Spinal cord (tissue), 10 donors: Measurements from ENCODE around the gene RUVBL1. TPM values are rescaled to one million over a fixed set of nuclear protein-coding genes. Genes with fewer than 3 reads are reported as not detected.

ENCODE experiments used
- DNase-seq, 6 donors: peaks; one replicate each; pipeline versions ENCODE4 v3.0.0 to v3.0.0-alpha.2; 2013 to 2015; ENCODE audit warnings: low spot score in 6 of 6, low read depth in 4 of 6
- H3K27ac ChIP-seq: one replicate; pipeline ENCODE4 v1.5.1; 2013; ENCODE audit warnings: low read depth, low read length, control low read depth
- H3K27me3 ChIP-seq: one replicate; pipeline ENCODE4 v1.6.1; 2013; ENCODE audit warnings: low read length; ENCODE audit not compliant: control insufficient read depth, insufficient read depth
- H3K36me3 ChIP-seq: one replicate; pipeline ENCODE4 v1.6.1; 2013; ENCODE audit warnings: low read length; ENCODE audit not compliant: control insufficient read depth, insufficient read depth
- H3K4me1 ChIP-seq: one replicate; pipeline ENCODE4 v1.6.1; 2013; ENCODE audit warnings: low read length; ENCODE audit not compliant: control insufficient read depth, insufficient read depth
- H3K4me3 ChIP-seq: one replicate; pipeline ENCODE4 v1.5.1; 2013; ENCODE audit warnings: low read depth, low read length, control low read depth
- H3K9me3 ChIP-seq: one replicate; pipeline ENCODE4 v1.6.1; 2013; ENCODE audit warnings: low read length; ENCODE audit not compliant: control insufficient read depth, insufficient read depth
- WGBS: methylation state at CpG from one replicate; pipeline ENCODE4 v1.1.5; 2013; ENCODE audit warnings: missing lambda C conversion rate; ENCODE audit not compliant: insufficient coverage; 5-methylcytosine and 5-hydroxymethylcytosine counted together
- polyA plus RNA-seq, 2 donors: library from polyadenylated mRNA; unstranded; fragments of 120-200 nt; gene quantifications; one replicate each; pipeline ENCODE4 v1.2.1, GENCODE V29; 2013; ENCODE audit not compliant: insufficient read length in 2 of 2
- total RNA-seq, 2 donors: library from RNA; depleted of rRNA in 1 of 2; stranded (reverse); fragments of 120-200 nt in 1 of 2; fragments of >200 nt in 1 of 2; gene quantifications; one replicate each; pipeline versions ENCODE4 v1.2.3 to v1.2.4, GENCODE V29; 2013 to 2014
- donor health status: healthy.

RUVBL1 gene
- total and polyA plus RNA-seq, 4 donors = 37.0 to 58.6 (median 47.8) TPM

DNA sequence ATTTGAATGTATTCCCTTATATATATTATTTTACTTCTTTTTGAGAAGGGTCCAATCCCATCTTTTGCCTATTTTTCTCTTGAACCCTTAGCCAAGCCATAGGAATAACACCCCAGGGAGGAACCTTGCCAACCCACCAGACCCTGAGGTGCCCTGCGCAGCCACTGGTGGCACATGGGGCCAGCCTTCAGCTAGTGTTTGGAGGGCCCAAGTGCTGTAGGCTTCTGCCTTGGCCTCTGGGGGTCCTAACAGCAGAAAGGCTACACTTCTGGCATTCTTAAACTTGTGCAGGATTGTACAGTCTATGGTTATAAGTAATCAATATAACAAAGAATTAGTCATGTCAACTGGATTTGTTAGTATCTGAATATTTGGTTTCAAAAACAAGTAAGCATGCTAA lies 34.5 kb downstream of the RUVBL1 start:
- H3K36me3 ChIP-seq = peaks cover 33% of the 10 kb centered on the region
- H3K9me3 ChIP-seq = no peaks in the 10 kb centered on the region
- peaks cover 9% of the 10 kb centered on the region for H3K4me1 ChIP-seq
- H3K4me3 ChIP-seq = no peak overlapping the region
- 100% methylated on average over 1 of the region's 1 CpG for WGBS
- H3K27me3 ChIP-seq = no peaks in the 10 kb centered on the region
- H3K27ac ChIP-seq = no peak overlapping the region
- DNase-seq = no peak

DNA sequence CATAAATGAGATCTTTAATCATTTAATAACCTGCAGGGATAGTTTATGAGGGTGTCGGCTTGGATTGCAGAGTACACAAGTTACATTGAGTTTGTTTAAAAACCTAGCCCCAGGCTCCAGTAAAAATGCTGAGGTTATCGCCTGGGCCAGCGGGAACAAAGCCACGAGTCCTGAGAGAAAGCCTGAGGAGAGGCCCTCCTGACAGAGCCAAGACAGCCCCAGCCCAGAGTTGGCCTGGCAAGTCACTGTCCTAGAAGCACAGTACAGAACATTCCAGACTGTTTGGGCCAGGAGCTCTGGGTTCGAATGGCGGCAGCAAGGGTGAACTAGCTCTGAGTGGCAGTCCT lies 39.0 kb downstream of the RUVBL1 start:
- no peak overlapping the region for H3K27ac ChIP-seq
- peaks cover 56% of the 10 kb centered on the region for H3K36me3 ChIP-seq
- peaks cover 9% of the 10 kb centered on the region for H3K4me1 ChIP-seq
- no peaks in the 10 kb centered on the region for H3K9me3 ChIP-seq
- H3K4me3 ChIP-seq = no peak overlapping the region
- no peaks in the 10 kb centered on the region for H3K27me3 ChIP-seq
- 90% methylated on average over 4 of the region's 6 CpGs for WGBS
- DNase-seq = no peak

DNA sequence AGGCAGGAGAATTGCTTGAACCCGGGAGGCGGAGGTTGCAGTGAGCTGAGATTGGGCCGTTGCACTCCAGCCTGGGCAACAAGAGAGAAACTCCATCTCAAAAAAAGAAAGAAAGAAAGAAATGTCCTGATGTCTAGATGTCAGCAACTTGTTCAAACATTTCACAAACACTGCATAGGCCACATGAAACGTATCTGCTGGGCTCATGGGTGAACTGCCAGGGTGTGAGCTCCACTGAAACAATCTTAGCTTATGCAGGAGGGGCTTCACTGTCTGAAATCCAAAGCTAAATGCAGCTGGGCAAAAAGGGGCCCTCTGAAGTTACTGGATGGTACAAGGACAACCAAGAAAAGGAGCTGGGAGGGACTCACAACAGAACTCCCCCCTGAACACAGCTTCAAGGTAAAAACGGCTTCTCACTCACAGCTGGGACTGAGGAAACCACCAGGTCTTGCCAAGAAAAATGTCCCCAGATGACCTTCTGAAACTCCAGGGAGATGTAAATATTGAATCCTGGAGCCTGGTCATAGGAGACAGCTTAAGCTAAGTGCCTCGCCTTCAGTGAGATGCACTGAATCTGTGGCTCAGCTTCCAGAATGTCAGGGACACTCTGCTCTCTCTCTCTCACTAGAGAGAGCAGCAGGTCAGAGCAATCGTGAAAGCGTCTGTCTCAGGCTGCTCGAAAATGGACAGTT lies 39.5 kb downstream of the RUVBL1 start:
- 76% methylated on average over 3 of the region's 9 CpGs for WGBS
- peaks cover 61% of the 10 kb centered on the region for H3K36me3 ChIP-seq
- H3K27me3 ChIP-seq = no peaks in the 10 kb centered on the region
- H3K27ac ChIP-seq = no peak overlapping the region
- H3K4me1 ChIP-seq = peaks cover 9% of the 10 kb centered on the region
- H3K4me3 ChIP-seq = no peak overlapping the region
- no peaks in the 10 kb centered on the region for H3K9me3 ChIP-seq
- peak in 1 of 6 donors; percentile 38 for DNase-seq

DNA sequence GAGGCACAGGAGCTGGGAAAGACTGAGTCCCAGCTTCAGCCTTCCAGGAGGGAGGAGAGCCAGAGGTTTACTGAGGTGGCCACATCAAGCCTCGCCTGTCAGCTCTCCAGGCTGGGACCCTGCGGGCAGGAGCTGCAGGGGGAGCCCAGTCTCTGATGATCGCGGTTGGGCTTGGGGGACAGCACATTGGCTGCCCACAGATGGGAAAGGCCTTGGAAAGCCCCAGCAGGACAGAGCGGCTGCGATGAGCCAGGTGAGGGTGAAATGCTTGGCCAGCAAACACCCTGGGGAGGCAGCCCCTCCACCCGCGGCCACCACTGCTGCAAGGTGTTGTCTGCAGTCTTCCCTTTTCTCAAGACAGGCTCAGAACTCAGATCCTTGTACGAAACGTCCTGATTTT lies 40.2 kb downstream of the RUVBL1 start:
- DNase-seq = no peak
- H3K9me3 ChIP-seq = no peaks in the 10 kb centered on the region
- 82% methylated on average over 10 of the region's 10 CpGs for WGBS
- H3K4me3 ChIP-seq = no peak overlapping the region
- no peak overlapping the region for H3K27ac ChIP-seq
- no peaks in the 10 kb centered on the region for H3K27me3 ChIP-seq
- peaks cover 9% of the 10 kb centered on the region for H3K4me1 ChIP-seq
- peaks cover 64% of the 10 kb centered on the region for H3K36me3 ChIP-seq

DNA sequence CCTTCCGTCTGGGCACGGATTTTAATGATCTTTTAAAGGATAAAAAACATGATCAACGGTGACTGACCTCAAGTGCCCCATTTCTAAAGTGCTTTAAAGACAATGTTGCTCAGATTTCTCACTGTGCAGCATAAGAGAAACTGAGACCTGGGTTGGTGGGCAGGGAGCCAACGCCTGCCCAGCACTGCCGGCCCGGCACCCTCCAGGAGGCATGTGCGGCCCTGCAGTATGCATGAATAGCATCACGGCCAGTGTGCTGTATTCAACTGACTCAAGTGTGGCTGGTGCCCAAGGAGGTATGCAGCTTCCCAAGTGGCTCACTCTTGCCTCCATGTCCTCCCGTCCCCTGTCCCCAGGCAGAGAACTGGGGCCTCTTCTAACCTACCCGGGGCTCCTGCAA lies 41.1 kb downstream of the RUVBL1 start:
- Histone ChIP-seq H3K4me1 (peaks cover 16% of the 10 kb centered on the region), H3K4me3 (no peak overlapping the region), H3K27me3 (no peaks in the 10 kb centered on the region), H3K9me3 (no peaks in the 10 kb centered on the region), H3K27ac (no peak overlapping the region), H3K36me3 (peaks cover 67% of the 10 kb centered on the region)
- no peak for DNase-seq
- WGBS = 90% methylated on average over 9 of the region's 10 CpGs

DNA sequence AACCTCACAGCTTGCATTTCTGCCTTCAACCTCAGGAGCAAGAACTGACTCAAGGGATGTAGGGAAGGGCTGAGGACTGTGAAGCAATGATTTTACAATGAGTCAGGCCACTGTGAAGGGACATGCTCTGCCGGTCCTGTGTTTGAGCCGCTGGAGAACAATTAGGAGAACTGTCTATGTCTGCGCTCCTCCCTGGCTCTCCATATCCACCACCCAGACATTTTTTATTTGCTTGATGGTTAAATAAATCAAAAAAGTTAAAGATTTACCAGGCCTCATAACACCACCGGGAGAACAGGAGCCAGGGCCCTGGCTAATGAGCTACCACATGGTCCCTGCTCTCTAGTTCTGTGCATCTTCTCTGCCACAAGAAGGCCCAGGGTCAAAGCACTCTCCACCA lies 41.8 kb downstream of the RUVBL1 start:
- 100% methylated on average over 1 of the region's 4 CpGs for WGBS
- H3K27ac ChIP-seq = no peak overlapping the region
- peaks cover 22% of the 10 kb centered on the region for H3K4me1 ChIP-seq
- no peaks in the 10 kb centered on the region for H3K9me3 ChIP-seq
- no peak for DNase-seq
- peaks cover 68% of the 10 kb centered on the region for H3K36me3 ChIP-seq
- no peak overlapping the region for H3K4me3 ChIP-seq
- H3K27me3 ChIP-seq = no peaks in the 10 kb centered on the region

DNA sequence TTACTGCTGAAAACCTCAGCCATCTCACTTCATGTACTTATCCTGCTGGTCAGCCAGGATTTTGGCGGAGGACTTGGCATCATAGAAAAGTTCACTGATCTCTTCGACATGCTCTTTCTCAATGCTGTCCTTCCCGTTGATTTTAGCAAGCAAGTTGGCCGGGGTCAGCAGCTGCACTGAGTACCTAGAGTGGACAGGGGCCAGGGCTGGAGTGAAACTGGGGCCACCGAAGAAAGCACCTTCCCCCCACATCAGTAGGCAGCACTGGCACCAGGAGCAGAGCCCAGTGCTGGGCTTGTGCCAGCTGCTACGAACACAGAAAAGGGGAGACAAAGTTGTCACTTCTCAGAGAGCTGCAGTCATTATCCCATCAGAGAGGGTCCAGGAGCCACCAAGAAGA lies 42.4 kb downstream of the RUVBL1 start:
- peaks cover 28% of the 10 kb centered on the region for H3K4me1 ChIP-seq
- H3K27me3 ChIP-seq = peaks cover 4% of the 10 kb centered on the region
- peaks cover 62% of the 10 kb centered on the region for H3K36me3 ChIP-seq
- no peak overlapping the region for H3K27ac ChIP-seq
- no peaks in the 10 kb centered on the region for H3K9me3 ChIP-seq
- no peak overlapping the region for H3K4me3 ChIP-seq
- DNase-seq = no peak
- 88% methylated on average over 6 of the region's 6 CpGs for WGBS

DNA sequence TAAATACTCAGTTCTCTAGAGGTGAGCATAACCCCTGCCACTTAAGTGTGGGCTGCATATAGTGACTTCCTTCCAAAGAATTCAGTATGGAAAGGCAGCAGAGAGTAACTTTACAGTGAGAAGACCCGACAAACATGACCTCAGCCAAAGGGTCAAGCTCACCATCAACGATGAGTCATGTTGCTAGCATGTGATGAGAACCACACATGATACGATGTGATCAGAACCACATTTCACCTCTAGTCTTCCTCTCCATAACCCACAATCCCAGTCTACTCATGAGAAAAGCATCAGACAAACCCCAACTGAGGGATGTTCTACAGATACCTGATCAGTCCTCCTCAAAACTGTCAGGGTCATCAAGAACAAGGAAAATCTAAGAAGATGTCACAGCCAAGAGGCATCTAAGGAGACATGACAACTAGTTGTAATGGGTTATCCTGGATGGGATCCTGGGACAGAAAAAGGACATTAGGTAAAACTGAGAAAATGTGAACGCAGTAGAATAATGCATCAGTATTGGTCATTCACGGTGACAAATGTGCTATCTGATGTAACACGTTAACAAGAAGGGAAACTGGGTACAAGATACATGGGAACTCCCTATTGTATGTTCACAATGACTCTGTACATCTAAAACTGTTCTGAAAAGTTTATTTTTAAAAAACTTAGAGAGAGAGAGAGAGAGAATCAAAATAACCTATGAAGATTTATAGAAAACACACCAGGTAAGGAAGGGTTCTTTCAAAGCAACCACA lies 43.1 kb downstream of the RUVBL1 start:
- peaks cover 33% of the 10 kb centered on the region for H3K4me1 ChIP-seq
- peaks cover 54% of the 10 kb centered on the region for H3K36me3 ChIP-seq
- DNase-seq = no peak
- WGBS = 90% methylated on average over 3 of the region's 6 CpGs
- no peak overlapping the region for H3K27ac ChIP-seq
- peaks cover 5% of the 10 kb centered on the region for H3K27me3 ChIP-seq
- no peaks in the 10 kb centered on the region for H3K9me3 ChIP-seq
- no peak overlapping the region for H3K4me3 ChIP-seq

DNA sequence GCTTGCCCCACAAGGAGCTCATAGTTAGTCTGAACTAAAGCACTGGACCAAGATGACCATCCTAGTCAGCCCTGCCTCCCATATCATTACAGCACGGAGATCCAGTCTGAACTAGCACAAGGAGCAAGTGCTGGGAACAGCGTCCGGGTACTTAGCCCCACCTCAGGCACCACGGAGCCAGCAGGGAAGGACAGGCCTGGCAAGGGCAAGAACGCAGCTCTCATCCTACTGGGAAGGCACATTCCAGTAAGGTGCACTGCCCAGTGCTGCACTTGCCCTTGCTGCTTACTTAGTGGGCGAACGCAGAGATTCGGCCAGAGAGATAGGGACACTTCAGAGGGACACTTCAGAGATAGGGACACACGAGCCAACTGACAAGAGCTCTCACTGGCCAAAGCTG lies 43.8 kb downstream of the RUVBL1 start:
- no peak overlapping the region for H3K27ac ChIP-seq
- peaks cover 35% of the 10 kb centered on the region for H3K4me1 ChIP-seq
- peaks cover 50% of the 10 kb centered on the region for H3K36me3 ChIP-seq
- no peak for DNase-seq
- WGBS = 95% methylated on average over 9 of the region's 9 CpGs
- H3K27me3 ChIP-seq = peaks cover 5% of the 10 kb centered on the region
- no peak overlapping the region for H3K4me3 ChIP-seq
- no peaks in the 10 kb centered on the region for H3K9me3 ChIP-seq

DNA sequence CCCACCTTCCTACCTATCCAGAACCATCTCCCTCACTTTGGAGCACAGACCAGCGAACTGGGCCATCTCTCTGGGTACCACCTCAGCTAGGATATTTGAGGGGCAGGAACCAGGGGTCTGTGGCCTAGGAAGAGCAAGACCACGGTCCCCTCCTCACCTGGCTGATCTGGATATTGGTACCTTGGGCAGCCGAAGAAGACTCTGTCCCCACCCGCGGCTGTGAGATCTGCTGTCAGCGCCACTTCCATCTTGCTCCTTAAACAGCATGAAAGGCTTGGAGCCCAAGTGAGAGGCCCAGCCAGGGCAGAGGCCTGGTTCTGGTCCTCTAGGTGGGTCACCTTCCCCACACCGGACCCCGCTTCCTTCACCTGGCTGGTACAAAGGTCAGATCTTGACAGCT lies 44.7 kb downstream of the RUVBL1 start:
- H3K36me3 ChIP-seq = peaks cover 47% of the 10 kb centered on the region
- WGBS = 91% methylated on average over 8 of the region's 8 CpGs
- H3K27ac ChIP-seq = no peak overlapping the region
- H3K27me3 ChIP-seq = peaks cover 5% of the 10 kb centered on the region
- peaks cover 33% of the 10 kb centered on the region for H3K4me1 ChIP-seq
- no peak overlapping the region for H3K4me3 ChIP-seq
- no peaks in the 10 kb centered on the region for H3K9me3 ChIP-seq
- DNase-seq = no peak
